ENCODE measurements around the gene RAP1A.

RAP1A gene

DNA sequence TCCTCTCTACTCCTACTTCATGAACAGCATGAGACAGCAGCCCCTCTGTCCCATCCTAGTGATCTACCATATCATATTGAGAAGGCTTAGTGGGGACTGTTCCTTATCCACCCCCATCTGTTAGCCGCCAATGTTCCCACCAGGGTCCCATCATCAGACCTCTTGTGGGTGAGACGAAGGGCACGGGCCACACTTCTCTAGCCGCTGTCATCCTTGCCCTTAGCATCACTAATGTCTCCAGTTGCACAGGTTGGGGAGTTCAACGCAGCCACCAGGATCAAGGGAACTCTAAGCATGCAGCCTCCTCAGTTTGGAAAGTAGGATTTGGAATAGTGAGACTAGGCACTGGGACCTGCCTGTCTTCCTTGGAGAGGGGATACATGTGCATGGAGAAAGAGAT lies 99.5 kb downstream of the RAP1A start:
- DNase-seq (ENCODE audit: low read depth in 2 of 2) = no peak

DNA sequence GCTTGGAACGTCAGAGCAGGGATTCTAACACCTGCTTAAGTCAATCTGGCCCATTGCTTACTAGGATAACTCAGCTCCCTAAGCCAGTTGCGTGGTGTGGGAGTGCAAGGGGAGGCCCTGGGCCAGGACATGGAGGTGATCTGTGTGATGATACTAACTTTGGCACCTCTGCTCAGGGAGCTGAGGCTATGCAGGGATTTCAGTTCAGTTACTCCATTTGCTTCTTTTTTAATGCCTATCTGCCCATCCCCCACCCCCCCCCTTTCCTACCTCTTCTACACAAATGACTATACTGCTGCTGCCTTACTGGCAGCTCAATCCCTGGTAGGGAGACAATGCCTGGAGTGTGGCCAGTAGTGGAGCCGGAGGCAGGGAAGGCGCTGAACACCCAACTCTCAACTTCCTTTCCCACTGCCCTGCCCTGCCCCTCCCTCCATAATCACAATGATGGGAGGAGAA lies 100.1 kb downstream of the RAP1A start:
- no peak for DNase-seq (ENCODE audit: low read depth in 2 of 2)

- DNase-seq (ENCODE audit: low read depth in 2 of 2) = no peak
These were observed 100.8 kb downstream of the RAP1A start for GRCh38 chr1:111720274-111720976.

- no peak for DNase-seq (ENCODE audit: low read depth in 2 of 2)
These were observed 101.6 kb downstream of the RAP1A start for GRCh38 chr1:111720977-111721786.

DNA sequence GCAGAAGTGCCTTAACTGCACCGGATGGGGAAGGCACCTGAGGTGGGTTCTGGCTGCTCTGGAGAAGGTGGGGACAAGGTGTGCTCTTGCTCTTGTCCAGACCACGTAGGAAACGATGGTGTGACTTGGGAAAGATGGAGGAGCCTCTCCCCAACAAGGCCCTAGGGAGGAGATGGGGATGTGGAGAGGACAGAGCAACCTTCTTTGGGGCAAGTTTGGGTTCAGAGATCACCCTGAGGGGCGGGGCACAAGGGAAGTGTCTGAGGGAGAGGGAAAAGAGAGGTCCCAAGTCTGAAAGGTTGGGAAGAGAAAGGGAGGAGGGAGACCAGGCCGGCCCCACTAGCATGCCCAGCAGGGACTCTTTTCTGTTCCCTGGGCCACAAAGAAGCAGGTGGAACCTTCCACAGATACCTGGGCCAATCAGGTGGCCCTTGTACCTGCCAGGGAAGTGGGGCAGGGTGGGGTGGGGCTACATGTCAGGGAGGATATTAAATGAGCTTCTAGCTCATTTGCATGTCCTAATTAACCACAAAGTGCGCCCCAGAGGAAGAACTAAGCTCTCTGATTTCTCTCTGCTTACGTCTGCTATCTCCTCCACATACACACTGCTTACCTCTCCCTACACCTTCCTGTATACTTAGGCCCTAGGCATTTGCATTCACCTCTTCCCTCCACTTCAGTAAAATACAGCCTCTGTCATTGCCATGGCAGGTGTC lies 103.7 kb downstream of the RAP1A start:
- no peak for DNase-seq (ENCODE audit: low read depth in 2 of 2)

- no peak for DNase-seq (ENCODE audit: low read depth in 2 of 2)
These were observed 104.3 kb downstream of the RAP1A start for GRCh38 chr1:111723871-111724270.

GRCh38 chr1:111725192-111725591 lies 105.6 kb downstream of the RAP1A start:
- no peak for DNase-seq (ENCODE audit: low read depth in 2 of 2)

DNA sequence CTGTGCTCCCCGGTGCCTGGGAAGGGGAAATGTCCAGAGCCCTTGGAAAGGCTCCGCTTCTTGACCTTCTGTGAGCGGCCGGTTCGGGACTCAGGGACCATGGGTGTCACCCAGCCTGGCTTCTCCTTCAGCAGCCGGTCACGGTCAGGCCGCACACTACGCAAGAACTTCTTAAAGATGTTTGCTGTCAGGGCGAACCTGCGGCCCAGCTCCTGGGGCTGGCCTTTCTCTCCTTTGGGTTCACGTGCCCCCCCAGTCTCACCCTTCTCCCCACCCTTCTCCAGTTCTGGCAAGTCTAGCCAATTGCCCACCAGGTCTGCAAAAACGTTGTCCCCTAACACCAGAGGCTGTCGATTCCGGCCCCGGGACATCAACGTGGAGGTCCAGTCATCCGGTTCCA lies 107.5 kb downstream of the RAP1A start:
- DNase-seq (ENCODE audit: low read depth in 2 of 2) = no peak

- no peak for DNase-seq (ENCODE audit: low read depth in 2 of 2)
These were observed 109.8 kb downstream of the RAP1A start for GRCh38 chr1:111729271-111729921.

DNA sequence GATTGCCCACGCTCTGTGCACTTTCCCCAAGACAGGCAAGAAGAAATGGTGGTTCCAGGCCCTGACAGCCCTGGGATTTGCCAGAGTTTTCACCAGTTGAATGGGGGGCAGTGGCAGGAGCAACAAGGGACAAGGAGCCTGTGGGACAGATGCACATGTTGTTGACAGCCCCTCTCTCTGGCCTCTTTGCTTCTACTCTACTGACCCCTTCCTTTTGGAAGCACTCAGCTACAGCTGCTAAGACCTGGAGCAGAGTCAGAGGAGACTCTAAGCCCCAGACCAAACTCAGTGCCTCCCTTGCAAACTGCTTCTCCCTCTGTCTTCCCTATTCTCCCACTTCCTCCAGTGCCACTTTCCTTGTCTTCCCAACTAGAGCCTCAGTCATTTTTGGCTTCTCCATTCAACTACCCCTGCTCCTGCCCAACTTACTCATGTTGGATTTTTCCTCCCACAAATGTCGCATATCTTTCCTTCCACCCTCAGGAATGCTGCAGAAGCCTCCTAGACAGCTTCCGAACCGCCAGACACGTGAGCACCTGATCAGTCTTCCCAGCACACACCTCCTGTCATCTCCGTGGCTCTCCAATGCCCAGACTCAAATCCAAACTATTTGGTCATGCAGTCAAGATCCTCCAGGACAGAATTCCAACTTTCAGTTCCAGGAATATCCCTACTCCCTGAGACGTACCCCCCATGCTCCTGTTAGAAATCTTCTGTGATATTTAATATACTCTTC lies 110.5 kb downstream of the RAP1A start:
- no peak for DNase-seq (ENCODE audit: low read depth in 2 of 2)

DNA sequence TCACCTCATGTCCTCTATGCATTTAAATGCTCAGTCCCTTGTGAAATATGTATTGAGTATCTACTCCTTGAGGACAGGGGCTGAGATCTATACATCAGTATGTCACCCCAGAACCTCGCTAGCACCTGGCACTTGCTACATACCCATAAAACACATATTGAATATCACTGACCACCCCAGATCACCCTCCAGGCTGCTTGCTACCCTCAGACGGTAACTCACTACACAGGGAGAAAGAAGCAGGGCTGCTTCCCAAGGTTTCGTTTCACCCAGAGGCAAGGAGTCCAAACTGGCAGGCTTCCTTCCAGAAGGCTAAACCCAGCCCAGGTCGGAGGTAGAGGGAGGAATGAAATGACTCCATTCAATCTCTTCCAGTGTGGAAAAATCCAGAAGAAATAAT lies 111.1 kb downstream of the RAP1A start:
- no peak for DNase-seq (ENCODE audit: low read depth in 2 of 2)

- DNase-seq (ENCODE audit: low read depth in 2 of 2) = no peak
These were observed 112.4 kb downstream of the RAP1A start for GRCh38 chr1:111731956-111732355.

DNA sequence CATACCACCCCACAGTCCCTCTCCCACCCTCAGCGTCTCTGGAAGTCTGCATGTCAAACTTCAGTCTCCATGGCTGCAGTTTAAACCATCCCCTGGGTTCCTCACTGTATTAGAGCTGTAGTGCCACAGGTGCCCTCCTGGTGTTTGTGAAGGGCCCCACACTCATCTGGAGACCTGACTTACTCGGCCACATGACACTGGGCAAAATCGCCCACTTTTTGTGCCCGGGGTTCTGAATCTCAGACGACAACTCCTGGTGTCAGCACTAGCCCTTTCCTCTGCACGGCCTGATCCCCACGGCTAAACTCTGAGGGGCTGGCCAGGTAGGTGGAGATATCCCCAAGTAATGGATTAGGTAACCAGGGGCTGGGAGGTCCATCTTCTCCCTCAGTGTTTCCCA lies 113.1 kb downstream of the RAP1A start:
- no peak for DNase-seq (ENCODE audit: low read depth in 2 of 2)

- DNase-seq (ENCODE audit: low read depth in 2 of 2) = no peak
These were observed 113.8 kb downstream of the RAP1A start for GRCh38 chr1:111733183-111733991.

DNA sequence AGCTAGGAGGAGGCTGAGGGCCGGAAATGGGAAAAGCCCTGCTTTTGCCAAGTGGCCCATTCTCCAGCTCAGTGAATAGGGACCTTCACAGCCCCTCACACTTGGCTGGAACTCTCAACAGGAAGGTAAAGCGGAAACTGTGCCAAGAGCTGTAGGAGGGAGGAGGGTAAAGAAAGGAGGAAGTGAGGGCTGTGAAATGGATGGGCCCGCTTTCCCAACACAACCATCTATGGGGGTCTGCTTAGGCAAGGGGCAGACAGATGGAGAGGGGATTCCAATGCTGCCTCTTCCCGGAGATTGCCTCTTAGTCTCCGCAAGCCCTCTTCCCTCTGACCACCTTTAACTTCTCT lies 114.4 kb downstream of the RAP1A start:
- DNase-seq (ENCODE audit: low read depth in 2 of 2) = no peak

GRCh38 chr1:111734426-111734825 lies 114.8 kb downstream of the RAP1A start:
- no peak for DNase-seq (ENCODE audit: low read depth in 2 of 2)

DNA sequence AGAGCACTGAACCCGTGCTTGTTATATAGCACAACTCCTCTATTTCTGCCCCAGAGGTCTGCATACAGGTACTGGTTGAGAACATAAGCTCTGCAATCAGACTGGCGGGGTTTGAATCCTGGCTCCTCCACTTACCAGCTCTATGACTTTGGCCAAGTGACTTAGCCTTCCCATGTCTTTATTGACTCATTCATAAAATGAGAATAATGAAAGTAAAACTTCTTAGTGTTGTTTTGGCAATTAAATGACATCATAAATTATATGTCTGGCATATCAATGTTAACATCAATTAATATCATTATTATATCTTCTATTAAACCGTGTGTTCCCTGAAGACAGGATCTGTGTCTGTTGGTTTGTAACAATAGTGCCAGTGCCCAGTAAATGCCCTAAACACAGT lies 115.3 kb downstream of the RAP1A start:
- no peak for DNase-seq (ENCODE audit: low read depth in 2 of 2)

- DNase-seq (ENCODE audit: low read depth in 2 of 2) = no peak
These were observed 115.7 kb downstream of the RAP1A start for GRCh38 chr1:111735321-111735720.

GRCh38 chr1:111735858-111736544 lies 116.4 kb downstream of the RAP1A start:
- no peak for DNase-seq (ENCODE audit: low read depth in 2 of 2)

Measured in activated CD8-positive, alpha-beta memory T cell treated with anti-CD3 and anti-CD28 coated beads for 4 hours (primary cell).